SK-N-SH (cell line): ENCODE measurements around the gene EIF6. TPM values are rescaled to one million over a fixed set of nuclear protein-coding genes. Genes with fewer than 3 reads are reported as not detected.

Experiments
- CTCF ChIA-PET: fragments of 300-600, 350-600 bp; formaldehyde crosslinking; extraction: SDS; loops from one replicate; lab custom pipeline; 2021; lab: Yijun Ruan, JAX
- POLR2A ChIA-PET: fragments of 350-600 bp; sonication (Branson Sonifier 250); formaldehyde crosslinking; extraction: SDS; loops from one replicate; lab custom pipeline; 2020; ENCODE audit warnings: antibody characterized with exemption, inconsistent platforms; lab: Yijun Ruan, JAX
- DNase-seq: peaks from one replicate; pipeline ENCODE4 v3.0.0; 2012
- H2AFZ ChIP-seq: fragments of 200-600 bp; sonication (generic); 2 replicates; pipeline ENCODE4 v1.8.1; 2016; ENCODE audit warnings: antibody characterized with exemption, mild to moderate bottlenecking, low read depth
- H3F3A ChIP-seq: fragments of 200-600 bp; sonication (generic); replicated peaks from 2 replicates; pipeline ENCODE3; 2016; ENCODE audit warnings: antibody characterized with exemption, mild to moderate bottlenecking; ENCODE audit not compliant: insufficient read depth
- H3K27ac ChIP-seq, 2 experiments: fragments of 200-500 bp in 1 of 2; fragments of 200-600 bp in 1 of 2; sonication (Bioruptor generic) in 1 of 2; sonication (generic), shearing (Covaris generic) in 1 of 2; 2 replicates each; pipeline versions ENCODE4 v1.5.1 to v1.6.1; 2014 to 2016; ENCODE audit warnings: low read depth in 2 of 2, inconsistent platforms in 1 of 2, low read length in 1 of 2, mild to moderate bottlenecking in 1 of 2, mixed read lengths in 1 of 2
- H3K27me3 ChIP-seq: fragments of 200-600 bp; sonication (generic), shearing (Covaris generic); 2 replicates; pipeline ENCODE4 v1.6.1; 2016; ENCODE audit warnings: mixed run types; ENCODE audit not compliant: insufficient read depth
- H3K36me3 ChIP-seq, 2 experiments: fragments of 200-500 bp in 1 of 2; fragments of 200-600 bp in 1 of 2; sonication (Bioruptor generic) in 1 of 2; sonication (generic) in 1 of 2; replicated peaks in 1 of 2; 2 replicates each; pipeline versions ENCODE3 to v1.5.1; 2014 to 2016; ENCODE audit warnings: low read length in 1 of 2, mild to moderate bottlenecking in 1 of 2; ENCODE audit not compliant: insufficient read depth in 2 of 2, control insufficient read depth in 1 of 2
- H3K4me1 ChIP-seq, 2 experiments: fragments of 200-500 bp in 1 of 2; fragments of 200-600 bp in 1 of 2; sonication (Bioruptor generic) in 1 of 2; sonication (generic), shearing (Covaris generic) in 1 of 2; 2 replicates each; pipeline versions ENCODE4 v1.5.1 to v1.6.1; 2014 to 2016; ENCODE audit warnings: low read depth in 1 of 2, low read length in 1 of 2, mixed run types in 1 of 2; ENCODE audit not compliant: insufficient read depth in 2 of 2, control insufficient read depth in 1 of 2
- H3K4me2 ChIP-seq: fragments of 200-600 bp; sonication (generic), shearing (Covaris generic); 2 replicates; pipeline ENCODE4 v1.6.1; 2017; ENCODE audit warnings: mixed run types
- H3K4me3 ChIP-seq, 2 experiments: fragments of 200-500 bp in 1 of 2; fragments of 200-600 bp in 1 of 2; sonication (Bioruptor generic) in 1 of 2; sonication (generic), shearing (Covaris generic) in 1 of 2; 2 replicates each; pipeline versions ENCODE4 v1.5.1 to v1.8.1; 2014 to 2016; ENCODE audit warnings: low read depth in 2 of 2, inconsistent platforms in 1 of 2, low read length in 1 of 2, mild to moderate bottlenecking in 1 of 2, mixed read lengths in 1 of 2, moderate library complexity in 1 of 2
- H3K79me2 ChIP-seq: fragments of 200-600 bp; sonication (generic); 2 replicates; pipeline ENCODE4 v1.8.1; 2017; ENCODE audit warnings: mild to moderate bottlenecking; ENCODE audit not compliant: insufficient read depth
- H3K9ac ChIP-seq: fragments of 200-600 bp; sonication (generic); 2 replicates; pipeline ENCODE4 v1.6.1; 2017; ENCODE audit warnings: mixed run types
- H3K9me2 ChIP-seq: fragments of 200-600 bp; sonication (generic); 2 replicates; pipeline ENCODE4 v1.6.1; 2017; ENCODE audit warnings: mixed run types
- H3K9me3 ChIP-seq: fragments of 200-600 bp; sonication (generic); 2 replicates; pipeline ENCODE4 v1.6.1; 2017; ENCODE audit warnings: mixed run types, mild to moderate bottlenecking, moderate library complexity
- H4K20me1 ChIP-seq: fragments of 200-600 bp; sonication (generic); 2 replicates; pipeline ENCODE4 v1.6.1; 2017; ENCODE audit warnings: mild to moderate bottlenecking, mixed run types; ENCODE audit not compliant: insufficient read depth
- CHD2 ChIP-seq: fragments of 150-350 bp; IDR thresholded peaks from 2 replicates; pipeline ENCODE4 v1.6.1; 2018; ENCODE audit warnings: low read length; ENCODE audit not compliant: partially characterized antibody
- ELF1 ChIP-seq: IDR thresholded peaks from 2 replicates; pipeline ENCODE4 v1.4.0; 2012
- FOSL2 ChIP-seq: IDR thresholded peaks from 2 replicates; pipeline ENCODE4 v1.4.0; 2012; ENCODE audit warnings: low read depth, mild to moderate bottlenecking, moderate library complexity, borderline replicate concordance
- FOXM1 ChIP-seq: IDR thresholded peaks from 2 replicates; pipeline ENCODE4 v1.4.0; 2012; ENCODE audit warnings: low read depth, mild to moderate bottlenecking
- GABPA ChIP-seq: IDR thresholded peaks from 2 replicates; pipeline ENCODE4 v1.4.0; 2012; ENCODE audit warnings: low read depth, mild to moderate bottlenecking
- IRF3 ChIP-seq: fragments of 150-350 bp; IDR thresholded peaks from 2 replicates; pipeline ENCODE4 v1.6.1; 2016; ENCODE audit warnings: mild to moderate bottlenecking, low read depth, low read length
- JUND ChIP-seq: IDR thresholded peaks from 2 replicates; pipeline ENCODE4 v1.4.0; 2012
- MAX ChIP-seq: IDR thresholded peaks from 2 replicates; pipeline ENCODE4 v1.4.0; 2012; ENCODE audit warnings: low read depth
- MEF2A ChIP-seq: IDR thresholded peaks from 2 replicates; pipeline ENCODE4 v1.4.0; 2012; ENCODE audit warnings: low read depth, borderline replicate concordance
- NRF1 ChIP-seq: IDR thresholded peaks from 2 replicates; pipeline ENCODE4 v1.6.1; 2012; ENCODE audit warnings: low read depth, mild to moderate bottlenecking, low read length
- RAD21 ChIP-seq: IDR thresholded peaks from 2 replicates; pipeline ENCODE4 v1.6.1; 2012; ENCODE audit warnings: mild to moderate bottlenecking, low read length
- RCOR1 ChIP-seq: fragments of 150-350 bp; IDR thresholded peaks from 2 replicates; pipeline ENCODE4 v1.6.1; 2017; ENCODE audit warnings: antibody characterized with exemption, low read length
- SMC3 ChIP-seq: IDR thresholded peaks from 2 replicates; pipeline ENCODE4 v1.6.1; 2012; ENCODE audit warnings: low read depth, low read length, improper control_type of control experiment
- TAF1 ChIP-seq: IDR thresholded peaks from 2 replicates; pipeline ENCODE4 v1.6.1; 2012; ENCODE audit warnings: low read depth, mild to moderate bottlenecking, low read length, moderate library complexity, borderline replicate concordance
- TEAD4 ChIP-seq: IDR thresholded peaks from 2 replicates; pipeline ENCODE4 v1.4.0; 2012; ENCODE audit warnings: mild to moderate bottlenecking, borderline replicate concordance; ENCODE audit not compliant: insufficient read depth
- USF2 ChIP-seq: fragments of 150-350 bp; IDR thresholded peaks from 2 replicates; pipeline ENCODE4 v1.6.1; 2017; ENCODE audit warnings: antibody characterized with exemption, low read length, low read depth, borderline replicate concordance
- YY1 ChIP-seq: IDR thresholded peaks from 2 replicates; pipeline ENCODE4 v1.4.0; 2012; ENCODE audit warnings: low read depth, mild to moderate bottlenecking
- WGBS: methylation state at CpG from one replicate; pipeline ENCODE4 v1.1.6; 2017; ENCODE audit warnings: low lambda C conversion rate; 5-methylcytosine and 5-hydroxymethylcytosine counted together
- polyA plus RNA-seq, 3 experiments: library from polyadenylated mRNA; depleted of rRNA; stranded (reverse); fragments of >200 nt; gene quantifications; 2 replicates each; pipeline ENCODE4 v1.2.3, GENCODE V29; 2012
- TF ChIP-seq, protein P1 (sequence below): IDR thresholded peaks from 2 replicates; pipeline ENCODE4 v1.4.0; 2012; ENCODE audit warnings: low read depth, borderline replicate concordance
- TF ChIP-seq, protein P2 (sequence below): IDR thresholded peaks from 2 replicates; pipeline ENCODE4 v1.4.0; 2012; ENCODE audit warnings: low read depth, borderline replicate concordance

EIF6 gene
- polyA plus RNA-seq, 1 of the 3 experiments (the other 2 are of a cell fraction): 356 TPM

GRCh38 chr20:35286077-35286898 lies 1.7 kb upstream of the EIF6 start:
- WGBS: 80% methylated on average over 1 of the region's 12 CpGs
- TF ChIP-seq USF2 (no peak), SMC3 (no peak), MAX (no peak)
- POLR2A ChIA-PET: no interaction called here
- peaks cover 32% of the 10 kb centered on the region for H3K79me2 ChIP-seq
- no peaks in the 10 kb centered on the region for H3K9me2 ChIP-seq
- CTCF ChIA-PET: interaction anchor here (1.0 to 1.3 kb wide), 3 partner anchors 9 to 141 kb away, joined by 3 to 4 read pairs (median 3); no protein-coding TSS in a partner anchor
- DNase-seq: no peak
- H4K20me1 ChIP-seq: no peaks in the 10 kb centered on the region
- H3K4me3 ChIP-seq: no peak overlapping the region
- no peak overlapping the region for H3K9ac ChIP-seq
- no peak overlapping the region for H2AFZ ChIP-seq
- H3K9me3 ChIP-seq: no peaks in the 10 kb centered on the region
- no peak overlapping the region for H3K4me2 ChIP-seq
- H3K27me3 ChIP-seq: no peaks in the 10 kb centered on the region
- H3K27ac ChIP-seq: no peak overlapping the region
- H3K36me3 ChIP-seq: peaks cover 3 to 12% of the 10 kb centered on the region in 2 experiments
- peaks cover 0 to 25% of the 10 kb centered on the region in 2 experiments; a peak in 3 of 4 replicates for H3K4me1 ChIP-seq
- H3F3A ChIP-seq: peaks cover 9% of the 10 kb centered on the region

DNA sequence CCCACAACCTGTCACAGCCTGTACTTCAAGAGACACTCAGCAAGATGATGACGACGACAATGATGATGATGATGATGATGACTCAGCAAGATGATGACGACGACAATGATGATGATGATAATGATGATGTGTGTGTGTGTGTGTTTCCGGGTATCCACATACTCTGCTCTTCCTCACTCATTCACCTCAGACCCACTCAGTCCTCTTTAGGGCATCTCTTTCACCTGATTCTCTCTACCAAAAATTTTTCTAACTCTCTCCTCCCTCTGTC lies 1.2 kb upstream of the EIF6 start:
- Histone ChIP-seq H4K20me1 (no peaks in the 10 kb centered on the region), H3K9ac (no peak overlapping the region), H3K4me1 (peaks cover 0 to 20% of the 10 kb centered on the region in 2 experiments; a peak in 3 of 4 replicates), H3K9me2 (no peaks in the 10 kb centered on the region), H3K9me3 (no peaks in the 10 kb centered on the region), H3K27me3 (no peaks in the 10 kb centered on the region), H2AFZ (no peak overlapping the region), H3K27ac (no peak overlapping the region), H3K4me3 (no peak overlapping the region), H3F3A (peaks cover 9% of the 10 kb centered on the region), H3K4me2 (peak overlapping the region; percentile 76), H3K79me2 (peaks cover 37% of the 10 kb centered on the region), H3K36me3 (peaks cover 3 to 13% of the 10 kb centered on the region in 2 experiments)
- DNase-seq: no peak
- ChIA-PET POLR2A (no interaction called here), CTCF (interaction anchor here (1.0 to 1.3 kb wide), 2 partner anchors 9 to 18 kb away, joined by 3 to 4 read pairs; no protein-coding TSS in a partner anchor)
- WGBS: 80% methylated on average over 5 of the region's 5 CpGs
- no peak for TF ChIP-seq RAD21
- no peak for TF ChIP-seq CHD2
- TF ChIP-seq FOXM1: no peak
- TF ChIP-seq GABPA: no peak
- TF ChIP-seq MEF2A: no peak
- TF ChIP-seq JUND: no peak
- no peak for TF ChIP-seq IRF3
- TF ChIP-seq YY1: no peak
- no peak for TF ChIP-seq USF2
- TF ChIP-seq NRF1: no peak
- no peak for TF ChIP-seq TEAD4
- no peak for TF ChIP-seq TAF1
- TF ChIP-seq ELF1: no peak
- no peak for TF ChIP-seq FOSL2
- TF ChIP-seq, protein P1, sequence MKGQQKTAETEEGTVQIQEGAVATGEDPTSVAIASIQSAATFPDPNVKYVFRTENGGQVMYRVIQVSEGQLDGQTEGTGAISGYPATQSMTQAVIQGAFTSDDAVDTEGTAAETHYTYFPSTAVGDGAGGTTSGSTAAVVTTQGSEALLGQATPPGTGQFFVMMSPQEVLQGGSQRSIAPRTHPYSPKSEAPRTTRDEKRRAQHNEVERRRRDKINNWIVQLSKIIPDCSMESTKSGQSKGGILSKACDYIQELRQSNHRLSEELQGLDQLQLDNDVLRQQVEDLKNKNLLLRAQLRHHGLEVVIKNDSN: no peak
- TF ChIP-seq RCOR1: no peak
- TF ChIP-seq, protein P2, sequence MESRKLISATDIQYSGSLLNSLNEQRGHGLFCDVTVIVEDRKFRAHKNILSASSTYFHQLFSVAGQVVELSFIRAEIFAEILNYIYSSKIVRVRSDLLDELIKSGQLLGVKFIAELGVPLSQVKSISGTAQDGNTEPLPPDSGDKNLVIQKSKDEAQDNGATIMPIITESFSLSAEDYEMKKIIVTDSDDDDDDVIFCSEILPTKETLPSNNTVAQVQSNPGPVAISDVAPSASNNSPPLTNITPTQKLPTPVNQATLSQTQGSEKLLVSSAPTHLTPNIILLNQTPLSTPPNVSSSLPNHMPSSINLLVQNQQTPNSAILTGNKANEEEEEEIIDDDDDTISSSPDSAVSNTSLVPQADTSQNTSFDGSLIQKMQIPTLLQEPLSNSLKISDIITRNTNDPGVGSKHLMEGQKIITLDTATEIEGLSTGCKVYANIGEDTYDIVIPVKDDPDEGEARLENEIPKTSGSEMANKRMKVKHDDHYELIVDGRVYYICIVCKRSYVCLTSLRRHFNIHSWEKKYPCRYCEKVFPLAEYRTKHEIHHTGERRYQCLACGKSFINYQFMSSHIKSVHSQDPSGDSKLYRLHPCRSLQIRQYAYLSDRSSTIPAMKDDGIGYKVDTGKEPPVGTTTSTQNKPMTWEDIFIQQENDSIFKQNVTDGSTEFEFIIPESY: no peak
